Hematopoietic multipotent progenitor cell treated with erythropoietin and hydrocortisone succinate and interleukin-3 and kit ligand, for 17 days (in vitro differentiated cells): ENCODE data around the gene TEX10.
"Not testable (repeated sequence)": the region's sequence is repeated elsewhere in the genome, so short reads cannot be mapped to it uniquely, and the experiment has no call there.

Experiments
- DNase-seq: peaks from one replicate; pipeline ENCODE4 v3.0.0-alpha.2; 2015; ENCODE audit warnings: low spot score

TEX10 gene

GRCh38 chr9:100352727-100353505, at the start of gene TEX10:
Gene TEX10, minus strand, starts transcription at chr9:100352942. Its CDS starts 3,579 bp downstream, at chr9:100349363.
- DNase-seq: peak; percentile 76

- DNase-seq: no peak
Observed at GRCh38 chr9:100401042-100401441, 48.3 kb upstream of the TEX10 start.

GRCh38 chr9:100397529-100398266, 45.0 kb upstream of the TEX10 start:
- DNase-seq: no peak

GRCh38 chr9:100396769-100397168, 44.0 kb upstream of the TEX10 start:
- DNase-seq: no peak

- no peak for DNase-seq
Observed at GRCh38 chr9:100394816-100395215, 42.1 kb upstream of the TEX10 start.

- DNase-seq: no peak
Observed at GRCh38 chr9:100394032-100394695, 41.4 kb upstream of the TEX10 start.

- DNase-seq: not testable (repeated sequence)
Observed at GRCh38 chr9:100392989-100393388, 40.2 kb upstream of the TEX10 start.

GRCh38 chr9:100379862-100380261, 27.1 kb upstream of the TEX10 start:
- DNase-seq: no peak

- DNase-seq: no peak
Observed at GRCh38 chr9:100377015-100377414, 24.3 kb upstream of the TEX10 start.

- no peak for DNase-seq
Observed at GRCh38 chr9:100375658-100376057, 22.9 kb upstream of the TEX10 start.

GRCh38 chr9:100372648-100373047, 19.9 kb upstream of the TEX10 start:
- no peak for DNase-seq

GRCh38 chr9:100370064-100370723, 17.5 kb upstream of the TEX10 start:
- no peak for DNase-seq

GRCh38 chr9:100368672-100369071, 15.9 kb upstream of the TEX10 start:
- no peak for DNase-seq

- DNase-seq: no peak
Observed at GRCh38 chr9:100366121-100366520, 13.4 kb upstream of the TEX10 start.

GRCh38 chr9:100364013-100364412, 11.3 kb upstream of the TEX10 start:
- DNase-seq: no peak

- DNase-seq: no peak
Observed at GRCh38 chr9:100359057-100359456, 6.3 kb upstream of the TEX10 start.

GRCh38 chr9:100357501-100357900, 4.8 kb upstream of the TEX10 start:
- DNase-seq: no peak

- DNase-seq: no peak
Observed at GRCh38 chr9:100355561-100355960, 2.8 kb upstream of the TEX10 start.

- DNase-seq: no peak
Observed at GRCh38 chr9:100354121-100354800, 1.5 kb upstream of the TEX10 start.

- peak; percentile 15 for DNase-seq
Observed at GRCh38 chr9:100352201-100352726, 478 bp downstream of the TEX10 start.

- DNase-seq: no peak
Observed at GRCh38 chr9:100351508-100351907, 1.2 kb downstream of the TEX10 start.
